ENCODE data around the gene TRAF6. TPM values are rescaled to one million over a fixed set of nuclear protein-coding genes. Genes with fewer than 3 reads are reported as not detected.

Gene TRAF6
- total and polyA plus RNA-seq, 2 donors (not counting 1 experiment from before 2014, with no cell fraction given), result 10.1 to 22.4 TPM

DNA sequence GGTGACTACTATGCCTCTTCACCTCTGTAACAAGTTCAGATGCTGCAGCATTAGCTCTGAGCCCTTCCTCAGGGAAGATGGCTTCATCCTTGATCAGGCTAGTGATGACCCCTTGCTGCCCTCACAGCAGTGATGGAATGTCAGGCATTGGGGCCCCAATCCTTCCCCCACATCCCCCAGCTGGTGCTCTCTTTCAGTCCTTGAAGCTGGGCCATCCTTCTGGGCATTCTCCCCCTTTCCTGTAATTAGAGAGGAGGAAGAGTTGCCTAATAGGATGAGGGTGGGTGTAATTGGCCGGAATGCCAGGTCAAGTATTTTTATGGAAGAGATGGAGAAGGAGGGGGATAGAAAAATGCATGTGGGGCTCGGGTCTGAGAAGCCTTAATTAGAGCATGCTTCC lies 62.6 kb downstream of the TRAF6 start:
- ChIA-PET CTCF (no interaction called here), POLR2A (no interaction called here)
- Histone ChIP-seq H3K4me3 (ENCODE audit: control extremely low read depth in 1 of 5, extremely low read depth in 1 of 5, insufficient read depth in 1 of 5, low read depth in 2 of 5, low read length in 4 of 5) (no peak overlapping the region), H3K27me3 (replicated peaks in 1 of 4; ENCODE audit: control extremely low read depth in 1 of 4, control insufficient read depth in 3 of 4, insufficient read depth in 4 of 4, low read length in 3 of 4) (no peaks in the 10 kb centered on the region), H3K4me2 (replicated peaks; ENCODE audit: low read depth, low read length, poor library complexity, severe bottlenecking) (no peak overlapping the region), H3K4me1 (ENCODE audit: control insufficient read depth in 2 of 2, insufficient read depth in 2 of 2, low read length in 2 of 2) (peaks cover 17% of the 10 kb centered on the region in 2 donors), H3K9ac (ENCODE audit: low read length) (no peak overlapping the region), H3K36me3 (replicated peaks in 1 of 2; ENCODE audit: control extremely low read depth in 1 of 2, control insufficient read depth in 1 of 2, extremely low read depth in 1 of 2, insufficient read depth in 2 of 2, low read length in 1 of 2) (no peaks in the 10 kb centered on the region), H3K27ac (ENCODE audit: low read length in 2 of 2) (no peak overlapping the region), H4K20me1 (ENCODE audit: control insufficient read depth, insufficient read depth, low read length, poor library complexity, severe bottlenecking) (no peaks in the 10 kb centered on the region), H2AFZ (ENCODE audit: insufficient read depth, low read depth, low read length, poor library complexity, severe bottlenecking) (no peak overlapping the region), H3K79me2 (ENCODE audit: control insufficient read depth, insufficient read depth, low read length) (no peaks in the 10 kb centered on the region), H3K9me3 (ENCODE audit: control extremely low read depth in 1 of 3, control insufficient read depth in 2 of 3, insufficient read depth in 1 of 3, low read length in 2 of 3) (no peaks in the 10 kb centered on the region)
- 100% methylated on average over 1 of the region's 2 CpGs for WGBS (ENCODE audit: insufficient coverage)
- no peak overlapping the region for H3K4me3 Mint-ChIP-seq
- no peak for TF ChIP-seq EZH2 (IDR thresholded peaks at IDR 0.05; ENCODE audit: borderline replicate concordance, insufficient read depth, low read depth, low read length, poor library complexity, severe bottlenecking)
- TF ChIP-seq, protein P1, sequence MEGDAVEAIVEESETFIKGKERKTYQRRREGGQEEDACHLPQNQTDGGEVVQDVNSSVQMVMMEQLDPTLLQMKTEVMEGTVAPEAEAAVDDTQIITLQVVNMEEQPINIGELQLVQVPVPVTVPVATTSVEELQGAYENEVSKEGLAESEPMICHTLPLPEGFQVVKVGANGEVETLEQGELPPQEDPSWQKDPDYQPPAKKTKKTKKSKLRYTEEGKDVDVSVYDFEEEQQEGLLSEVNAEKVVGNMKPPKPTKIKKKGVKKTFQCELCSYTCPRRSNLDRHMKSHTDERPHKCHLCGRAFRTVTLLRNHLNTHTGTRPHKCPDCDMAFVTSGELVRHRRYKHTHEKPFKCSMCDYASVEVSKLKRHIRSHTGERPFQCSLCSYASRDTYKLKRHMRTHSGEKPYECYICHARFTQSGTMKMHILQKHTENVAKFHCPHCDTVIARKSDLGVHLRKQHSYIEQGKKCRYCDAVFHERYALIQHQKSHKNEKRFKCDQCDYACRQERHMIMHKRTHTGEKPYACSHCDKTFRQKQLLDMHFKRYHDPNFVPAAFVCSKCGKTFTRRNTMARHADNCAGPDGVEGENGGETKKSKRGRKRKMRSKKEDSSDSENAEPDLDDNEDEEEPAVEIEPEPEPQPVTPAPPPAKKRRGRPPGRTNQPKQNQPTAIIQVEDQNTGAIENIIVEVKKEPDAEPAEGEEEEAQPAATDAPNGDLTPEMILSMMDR (IDR thresholded peaks at IDR 0.05), result no peak
- no peaks in the 10 kb centered on the region for H3K9me3 Mint-ChIP-seq (ENCODE audit: insufficient read depth)
- H3K4me1 Mint-ChIP-seq, result peaks cover 17% of the 10 kb centered on the region
- no peak for DNase-seq
- no peak for ATAC-seq (ENCODE audit: low read depth)
- no peak overlapping the region for H3K27ac Mint-ChIP-seq
- no peaks in the 10 kb centered on the region for H3K27me3 Mint-ChIP-seq
- intact Hi-C loops (cut with micrococcal nuclease), result no loop called here

GRCh38 chr11:36446135-36446534 lies 63.9 kb downstream of the TRAF6 start:
- no peaks in the 10 kb centered on the region for H4K20me1 ChIP-seq (ENCODE audit: control insufficient read depth, insufficient read depth, low read length, poor library complexity, severe bottlenecking)
- Mint-ChIP-seq H3K9me3 (ENCODE audit: insufficient read depth) (no peaks in the 10 kb centered on the region), H3K27me3 (no peaks in the 10 kb centered on the region), H3K4me1 (peaks cover 15% of the 10 kb centered on the region), H3K27ac (no peak overlapping the region), H3K4me3 (no peak overlapping the region)
- DNase-seq, result no peak
- ChIA-PET POLR2A (no interaction called here), CTCF (no interaction called here)
- intact Hi-C loops (cut with micrococcal nuclease), result no loop called here
- H2AFZ ChIP-seq (ENCODE audit: insufficient read depth, low read depth, low read length, poor library complexity, severe bottlenecking), result no peak overlapping the region
- no peaks in the 10 kb centered on the region for H3K36me3 ChIP-seq (replicated peaks in 1 of 2; ENCODE audit: control extremely low read depth in 1 of 2, control insufficient read depth in 1 of 2, extremely low read depth in 1 of 2, insufficient read depth in 2 of 2, low read length in 1 of 2)
- no peak for ATAC-seq (ENCODE audit: low read depth)
- no peak overlapping the region for H3K27ac ChIP-seq (ENCODE audit: low read length in 2 of 2)
- no peaks in the 10 kb centered on the region for H3K79me2 ChIP-seq (ENCODE audit: control insufficient read depth, insufficient read depth, low read length)
- no peaks in the 10 kb centered on the region for H3K27me3 ChIP-seq (replicated peaks in 1 of 4; ENCODE audit: control extremely low read depth in 1 of 4, control insufficient read depth in 3 of 4, insufficient read depth in 4 of 4, low read length in 3 of 4)
- peaks cover 17 to 22% of the 10 kb centered on the region in 2 donors for H3K4me1 ChIP-seq (ENCODE audit: control insufficient read depth in 2 of 2, insufficient read depth in 2 of 2, low read length in 2 of 2)
- 98% methylated on average over 6 of the region's 7 CpGs for WGBS (ENCODE audit: insufficient coverage)
- no peak overlapping the region for H3K9ac ChIP-seq (ENCODE audit: low read length)
- H3K4me2 ChIP-seq (replicated peaks; ENCODE audit: low read depth, low read length, poor library complexity, severe bottlenecking), result no peak overlapping the region
- TF ChIP-seq, protein P1 (IDR thresholded peaks at IDR 0.05), result no peak
- no peak for TF ChIP-seq EZH2 (IDR thresholded peaks at IDR 0.05; ENCODE audit: borderline replicate concordance, insufficient read depth, low read depth, low read length, poor library complexity, severe bottlenecking)
- no peak overlapping the region for H3K4me3 ChIP-seq (ENCODE audit: control extremely low read depth in 1 of 5, extremely low read depth in 1 of 5, insufficient read depth in 1 of 5, low read depth in 2 of 5, low read length in 4 of 5)
- H3K9me3 ChIP-seq (ENCODE audit: control extremely low read depth in 1 of 3, control insufficient read depth in 2 of 3, insufficient read depth in 1 of 3, low read length in 2 of 3), result peaks cover 0 to 8% (median 7%) of the 10 kb centered on the region in 3 donors

Data from B cell (primary cell).